GM10266 (cell line): ENCODE measurements around the gene WIPF1.

Experiments used
- DNase-seq: peaks from one replicate; pipeline ENCODE4 v3.0.0; 2012; ENCODE audit errors: extremely low spot score
- TF ChIP-seq, protein P1 (sequence below): IDR thresholded peaks from 2 replicates; pipeline ENCODE4 v1.5.1; 2012; ENCODE audit warnings: mild to moderate bottlenecking, low read depth; ENCODE audit not compliant: control insufficient read depth, insufficient read depth; ENCODE audit errors: missing control alignments

Gene WIPF1

GRCh38 chr2:174630107-174630506, 32.5 kb upstream of the WIPF1 start:
- no peak for DNase-seq

DNA sequence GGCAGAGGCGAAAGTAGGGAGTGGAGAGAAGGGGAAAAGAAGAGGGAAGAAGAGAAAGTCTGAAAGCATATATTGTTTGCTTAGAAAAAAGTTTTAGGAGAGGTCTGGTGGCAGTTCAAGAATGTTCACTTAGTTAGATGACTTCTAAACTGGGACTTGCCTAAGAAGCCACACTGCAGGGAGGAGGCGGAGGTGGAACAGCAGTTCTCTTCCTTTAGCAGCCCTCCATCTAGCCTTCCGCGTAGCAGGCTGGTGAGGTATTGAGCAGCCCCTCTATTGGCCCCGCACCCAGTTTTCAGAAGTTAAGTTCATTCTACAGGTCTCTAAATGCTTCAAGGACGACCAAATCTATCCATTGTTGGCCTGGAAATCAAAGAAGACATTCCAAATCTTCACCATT, 31.9 kb upstream of the WIPF1 start:
- TF ChIP-seq, protein P1, sequence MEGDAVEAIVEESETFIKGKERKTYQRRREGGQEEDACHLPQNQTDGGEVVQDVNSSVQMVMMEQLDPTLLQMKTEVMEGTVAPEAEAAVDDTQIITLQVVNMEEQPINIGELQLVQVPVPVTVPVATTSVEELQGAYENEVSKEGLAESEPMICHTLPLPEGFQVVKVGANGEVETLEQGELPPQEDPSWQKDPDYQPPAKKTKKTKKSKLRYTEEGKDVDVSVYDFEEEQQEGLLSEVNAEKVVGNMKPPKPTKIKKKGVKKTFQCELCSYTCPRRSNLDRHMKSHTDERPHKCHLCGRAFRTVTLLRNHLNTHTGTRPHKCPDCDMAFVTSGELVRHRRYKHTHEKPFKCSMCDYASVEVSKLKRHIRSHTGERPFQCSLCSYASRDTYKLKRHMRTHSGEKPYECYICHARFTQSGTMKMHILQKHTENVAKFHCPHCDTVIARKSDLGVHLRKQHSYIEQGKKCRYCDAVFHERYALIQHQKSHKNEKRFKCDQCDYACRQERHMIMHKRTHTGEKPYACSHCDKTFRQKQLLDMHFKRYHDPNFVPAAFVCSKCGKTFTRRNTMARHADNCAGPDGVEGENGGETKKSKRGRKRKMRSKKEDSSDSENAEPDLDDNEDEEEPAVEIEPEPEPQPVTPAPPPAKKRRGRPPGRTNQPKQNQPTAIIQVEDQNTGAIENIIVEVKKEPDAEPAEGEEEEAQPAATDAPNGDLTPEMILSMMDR = no peak
- DNase-seq = no peak

More at GRCh38 chr2:174630107-174630506, 32.5 kb upstream of the WIPF1 start:
- TF ChIP-seq, protein P1 = no peak

DNA sequence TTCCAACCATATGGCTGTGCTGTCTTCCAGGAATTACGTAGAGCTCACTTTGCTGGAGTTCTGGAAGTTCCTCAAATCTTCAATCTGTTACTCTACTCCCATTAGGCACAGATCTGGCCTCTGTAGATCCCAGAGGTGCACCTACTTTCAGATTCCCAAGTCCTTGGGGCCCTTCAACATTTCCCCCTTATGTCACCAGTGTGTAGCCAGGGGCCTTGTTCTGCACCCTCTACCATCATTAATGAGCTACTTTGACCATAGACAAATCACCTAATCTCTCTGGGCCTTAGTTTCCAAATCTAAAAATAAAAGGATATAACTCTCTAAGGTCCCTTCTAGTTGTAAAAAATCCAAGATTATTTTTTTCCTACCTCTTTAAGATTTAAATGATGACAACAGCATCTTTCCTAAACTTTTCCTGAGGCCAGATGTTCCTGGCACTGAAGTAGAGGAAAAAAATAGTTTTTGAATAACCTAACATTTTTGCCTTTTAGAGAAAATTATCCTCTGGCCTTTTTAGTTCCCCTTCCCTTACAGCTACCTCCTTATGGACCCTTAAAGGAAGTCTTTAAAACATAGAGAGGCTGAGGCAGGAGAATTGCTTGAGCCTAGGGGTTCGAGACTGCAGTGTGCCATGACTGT, 31.0 kb upstream of the WIPF1 start:
- TF ChIP-seq, protein P1 = no peak
- DNase-seq = no peak

GRCh38 chr2:174627216-174627615, 29.6 kb upstream of the WIPF1 start:
- DNase-seq = no peak
- TF ChIP-seq, protein P1 = no peak

DNA sequence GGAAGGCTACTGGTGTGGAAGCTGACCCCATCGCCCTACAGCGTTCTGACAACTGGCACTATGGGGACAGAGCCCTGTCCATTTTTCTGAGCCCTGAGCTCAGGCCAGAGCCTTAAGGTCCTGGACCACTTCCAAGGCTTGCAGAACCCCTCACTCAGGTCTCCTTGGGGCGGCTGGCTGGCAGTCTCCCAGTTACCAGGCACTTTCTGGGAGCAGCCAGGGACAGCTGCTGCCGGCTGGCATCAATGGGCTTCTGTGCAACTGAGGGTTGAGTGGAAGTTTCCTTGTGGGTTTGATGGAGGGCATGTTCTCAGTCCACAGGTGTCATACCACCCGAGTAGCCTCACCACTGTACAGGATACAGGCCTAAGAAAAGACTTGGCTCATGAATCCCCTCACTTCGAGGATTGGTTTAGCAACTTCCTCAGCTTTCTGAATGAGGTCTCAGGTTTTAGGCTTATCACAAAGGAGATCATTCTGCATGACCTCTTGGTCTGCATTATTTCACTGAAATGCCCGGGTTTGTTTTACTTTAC, 27.4 kb upstream of the WIPF1 start:
- TF ChIP-seq, protein P1 = no peak
- no peak for DNase-seq

DNA sequence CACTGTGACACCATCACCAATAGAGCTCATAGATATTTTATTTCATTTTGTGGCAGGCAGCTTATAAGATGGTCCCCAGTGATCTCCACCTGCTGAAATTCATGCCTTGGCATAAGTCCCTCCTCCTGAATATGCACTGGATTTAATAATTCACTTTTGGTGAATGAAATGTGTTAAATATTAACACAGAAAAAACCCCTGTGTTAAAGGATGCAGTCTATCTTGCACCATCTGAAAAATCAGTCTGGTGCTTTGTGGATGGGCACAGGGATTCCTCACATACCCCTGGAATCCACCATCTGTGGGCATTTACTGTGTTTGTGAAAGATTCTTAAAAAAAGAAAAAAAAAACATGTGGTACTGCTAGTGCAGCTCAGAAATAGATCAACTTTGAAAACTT, 26.1 kb upstream of the WIPF1 start:
- TF ChIP-seq, protein P1 = no peak
- no peak for DNase-seq

- TF ChIP-seq, protein P1 = no peak
Measured at GRCh38 chr2:174623106-174623637, 25.6 kb upstream of the WIPF1 start.

More at GRCh38 chr2:174623106-174623637, 25.6 kb upstream of the WIPF1 start:
- DNase-seq = no peak
